Activated B cell treated with CpG ODN at 0.5 μM for 24 hours (primary cell): ENCODE data around the gene MEMO1. TPM values are rescaled to one million over a fixed set of nuclear protein-coding genes. Genes with fewer than 3 reads are reported as not detected.

Experiments
- ATAC-seq: fragments of 200-7000 bp; cut with Tn5 transposase; one replicate; pipeline ENCODE4 v1.10.0; 2021; ENCODE audit warnings: low read depth, mild to moderate bottlenecking, moderate library complexity
- CTCF ChIA-PET: fragments of 350-600 bp; sonication (Branson Sonifier 250); formaldehyde crosslinking; loops from one replicate; lab custom pipeline; 2021; ENCODE audit warnings: antibody characterized with exemption; lab: Charles Lee
- POLR2A ChIA-PET: fragments of 350-600 bp; sonication (Branson Sonifier 250); formaldehyde crosslinking; loops from one replicate; lab custom pipeline; 2021; ENCODE audit warnings: antibody characterized with exemption; lab: Charles Lee
- DNase-seq: peaks from one replicate; pipeline ENCODE4 v3.0.0; 2022
- H3K27ac Mint-ChIP-seq: one replicate; pipeline ENCODE4 v1.8.0; 2020; ENCODE audit warnings: mixed read lengths
- H3K27me3 Mint-ChIP-seq: one replicate; pipeline ENCODE4 v1.8.0; 2021; ENCODE audit warnings: mixed read lengths
- H3K36me3 Mint-ChIP-seq: one replicate; pipeline ENCODE4 v1.8.0; 2021; ENCODE audit warnings: low read depth, mixed read lengths
- H3K4me1 Mint-ChIP-seq: one replicate; pipeline ENCODE4 v1.8.0; 2021; ENCODE audit warnings: mixed read lengths
- H3K4me3 Mint-ChIP-seq: one replicate; pipeline ENCODE4 v1.8.0; 2020; ENCODE audit warnings: mild to moderate bottlenecking, mixed read lengths
- H3K9me3 Mint-ChIP-seq: one replicate; pipeline ENCODE4 v1.8.0; 2020; ENCODE audit warnings: mixed read lengths
- intact Hi-C: fragments of 100-400 bp; cut with micrococcal nuclease; formaldehyde crosslinking; loops from one replicate; pipeline ENCODE4 v1.15.1; 2024
- total RNA-seq: library from RNA; stranded (reverse); gene quantifications from 2 replicates; pipeline ENCODE4 v1.2.3, GENCODE V29; 2022
- TF ChIP-seq, protein P1 (sequence below): fragments of 200-600 bp; IDR thresholded peaks from one replicate; pipeline ENCODE4 v1.8.0; 2022; ENCODE audit warnings: antibody characterized with exemption, mild to moderate bottlenecking

The MEMO1 gene
- total RNA-seq, 1 donor from 2014 or later: 71.6 TPM

DNA sequence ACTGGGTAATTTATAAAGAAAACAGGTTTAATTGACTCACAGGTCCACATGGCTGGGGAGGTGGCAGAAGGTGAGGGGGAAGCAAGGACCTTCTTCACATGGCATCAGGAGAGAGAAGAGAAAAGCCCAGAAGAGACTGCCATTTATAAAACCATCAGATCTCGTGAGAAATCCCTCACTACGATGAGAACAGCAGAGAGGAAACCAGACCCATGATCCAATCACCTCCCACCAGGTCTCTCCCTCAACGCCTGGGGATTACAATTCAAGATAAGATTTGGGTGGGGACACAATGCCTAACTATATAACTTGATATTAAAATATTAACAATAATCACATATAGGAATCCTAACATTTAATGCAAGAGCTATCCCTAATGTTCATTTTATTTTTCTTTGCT lies 31.8 kb downstream of the MEMO1 start:
- Mint-ChIP-seq H3K27ac (no peak overlapping the region), H3K36me3 (peaks cover 13% of the 10 kb centered on the region), H3K9me3 (no peaks in the 10 kb centered on the region), H3K27me3 (no peaks in the 10 kb centered on the region), H3K4me1 (peaks cover 42% of the 10 kb centered on the region), H3K4me3 (no peak overlapping the region)
- ATAC-seq: no peak
- ChIA-PET POLR2A (interaction anchor here (0.5 kb wide), 1 partner anchor 23 kb away, joined by 4 read pairs; no protein-coding TSS in a partner anchor), CTCF (interaction anchor here (0.6 kb wide), 1 partner anchor 23 kb away, joined by 3 read pairs; no protein-coding TSS in a partner anchor)
- DNase-seq: no peak
- TF ChIP-seq, protein P1, sequence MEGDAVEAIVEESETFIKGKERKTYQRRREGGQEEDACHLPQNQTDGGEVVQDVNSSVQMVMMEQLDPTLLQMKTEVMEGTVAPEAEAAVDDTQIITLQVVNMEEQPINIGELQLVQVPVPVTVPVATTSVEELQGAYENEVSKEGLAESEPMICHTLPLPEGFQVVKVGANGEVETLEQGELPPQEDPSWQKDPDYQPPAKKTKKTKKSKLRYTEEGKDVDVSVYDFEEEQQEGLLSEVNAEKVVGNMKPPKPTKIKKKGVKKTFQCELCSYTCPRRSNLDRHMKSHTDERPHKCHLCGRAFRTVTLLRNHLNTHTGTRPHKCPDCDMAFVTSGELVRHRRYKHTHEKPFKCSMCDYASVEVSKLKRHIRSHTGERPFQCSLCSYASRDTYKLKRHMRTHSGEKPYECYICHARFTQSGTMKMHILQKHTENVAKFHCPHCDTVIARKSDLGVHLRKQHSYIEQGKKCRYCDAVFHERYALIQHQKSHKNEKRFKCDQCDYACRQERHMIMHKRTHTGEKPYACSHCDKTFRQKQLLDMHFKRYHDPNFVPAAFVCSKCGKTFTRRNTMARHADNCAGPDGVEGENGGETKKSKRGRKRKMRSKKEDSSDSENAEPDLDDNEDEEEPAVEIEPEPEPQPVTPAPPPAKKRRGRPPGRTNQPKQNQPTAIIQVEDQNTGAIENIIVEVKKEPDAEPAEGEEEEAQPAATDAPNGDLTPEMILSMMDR: no peak
- intact Hi-C loops: no loop called here

DNA sequence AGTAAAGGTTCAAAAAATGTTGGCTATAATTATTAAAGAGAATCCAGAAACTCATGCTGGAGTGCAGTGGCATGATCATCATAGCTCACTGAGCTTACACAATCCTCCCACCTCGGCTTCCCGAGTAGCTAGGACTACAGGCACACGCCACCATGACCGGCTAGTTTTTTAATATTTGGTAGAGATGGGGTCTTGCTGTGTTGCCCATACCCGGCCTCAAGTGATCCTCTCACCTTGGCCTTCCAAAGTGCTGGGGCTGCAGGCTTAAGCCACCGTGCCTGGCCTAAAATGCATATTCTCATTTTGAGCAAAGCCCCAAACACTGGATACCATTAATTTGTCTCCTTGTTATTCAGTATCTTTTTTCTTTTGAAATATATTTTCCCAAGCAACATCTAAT lies 32.4 kb downstream of the MEMO1 start:
- Mint-ChIP-seq H3K36me3 (peaks cover 8% of the 10 kb centered on the region), H3K9me3 (no peaks in the 10 kb centered on the region), H3K4me1 (peaks cover 43% of the 10 kb centered on the region), H3K27me3 (no peaks in the 10 kb centered on the region), H3K27ac (no peak overlapping the region), H3K4me3 (no peak overlapping the region)
- ATAC-seq: no peak
- TF ChIP-seq, protein P1: no peak
- intact Hi-C loops: no loop called here
- CTCF ChIA-PET: interaction anchor here (1.3 kb wide), 1 partner anchor 18 kb away, joined by 4 read pairs; no protein-coding TSS in a partner anchor
- POLR2A ChIA-PET: no interaction called here
- no peak for DNase-seq

DNA sequence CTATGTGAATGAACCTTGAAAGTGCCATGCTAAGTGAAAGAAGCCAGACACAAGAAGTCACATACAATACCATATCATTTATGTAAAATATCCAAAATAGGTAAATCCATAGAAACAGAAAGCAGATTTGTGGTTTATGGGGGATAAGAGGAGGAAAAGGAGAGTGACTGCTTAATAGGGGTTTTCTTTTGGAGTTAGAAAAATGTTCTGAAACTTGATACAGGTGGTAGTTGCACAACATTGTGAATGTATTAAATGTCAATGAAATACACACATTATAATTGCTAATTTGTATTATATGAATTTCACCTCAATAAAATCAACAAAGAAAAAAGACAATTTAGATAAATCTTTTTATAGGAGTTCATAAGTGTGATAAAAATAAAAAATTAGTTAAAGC lies 37.1 kb downstream of the MEMO1 start:
- Mint-ChIP-seq H3K4me3 (no peak overlapping the region), H3K9me3 (no peaks in the 10 kb centered on the region), H3K36me3 (peaks cover 9% of the 10 kb centered on the region), H3K27ac (no peak overlapping the region), H3K27me3 (no peaks in the 10 kb centered on the region), H3K4me1 (peaks cover 37% of the 10 kb centered on the region)
- intact Hi-C loops: no loop called here
- CTCF ChIA-PET: no interaction called here
- DNase-seq (no peak), ATAC-seq (no peak)
- TF ChIP-seq, protein P1: no peak
- POLR2A ChIA-PET: no interaction called here

DNA sequence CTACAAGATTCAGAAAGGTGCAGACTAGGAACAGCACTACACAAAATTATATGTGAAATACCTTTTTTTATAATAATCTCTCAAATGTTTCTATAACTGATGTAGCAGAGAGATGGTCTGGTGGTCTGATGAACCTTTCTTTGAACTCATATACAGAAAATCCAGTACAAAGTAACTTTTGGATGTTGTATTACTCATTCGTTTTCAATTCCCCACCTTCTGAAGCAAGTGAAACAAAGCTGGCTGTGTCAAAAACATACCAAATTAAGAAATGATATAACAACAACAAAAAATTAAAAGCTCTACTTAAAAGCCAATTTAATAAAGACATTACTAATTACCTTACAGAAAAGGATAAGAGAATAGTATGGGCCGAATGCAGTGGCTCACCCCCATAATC lies 38.7 kb downstream of the MEMO1 start:
- TF ChIP-seq, protein P1: no peak

DNA sequence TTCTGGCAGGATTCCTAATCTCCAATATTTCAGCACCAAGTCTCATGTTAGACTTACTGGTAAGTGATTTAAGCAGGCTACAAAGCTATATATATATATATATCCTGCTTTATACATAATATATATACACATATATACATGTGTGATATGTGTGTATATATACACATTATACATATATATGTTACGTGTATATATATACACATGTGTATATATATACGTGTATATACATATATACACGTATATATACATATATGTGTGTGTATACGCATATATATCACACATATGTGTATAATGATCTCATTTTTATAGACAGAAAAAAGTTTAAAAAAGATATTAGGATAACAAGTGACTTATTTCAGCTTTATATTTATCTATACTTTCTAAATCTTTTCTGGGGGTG lies 41.6 kb downstream of the MEMO1 start:
- H3K27ac Mint-ChIP-seq: no peak overlapping the region

More for the DNA sequence above, 38.7 kb downstream of the MEMO1 start:
- H3K9me3 Mint-ChIP-seq: no peaks in the 10 kb centered on the region
- peaks cover 10% of the 10 kb centered on the region for H3K36me3 Mint-ChIP-seq
- no peak overlapping the region for H3K27ac Mint-ChIP-seq
- ATAC-seq: no peak
- ChIA-PET CTCF (interaction anchor here (0.6 kb wide), 1 partner anchor 382 kb away, joined by 4 read pairs; no protein-coding TSS in a partner anchor), POLR2A (interaction anchor here (0.8 kb wide), 1 partner anchor 15 kb away, joined by 3 read pairs; no protein-coding TSS in a partner anchor)
- DNase-seq: no peak
- no peaks in the 10 kb centered on the region for H3K27me3 Mint-ChIP-seq
- peaks cover 37% of the 10 kb centered on the region for H3K4me1 Mint-ChIP-seq
- no peak overlapping the region for H3K4me3 Mint-ChIP-seq
- intact Hi-C loops: no loop called here

More for the DNA sequence above, 41.6 kb downstream of the MEMO1 start:
- H3K9me3 Mint-ChIP-seq: no peaks in the 10 kb centered on the region
- peaks cover 36% of the 10 kb centered on the region for H3K4me1 Mint-ChIP-seq
- DNase-seq (no peak), ATAC-seq (no peak)
- ChIA-PET CTCF (no interaction called here), POLR2A (no interaction called here)
- H3K27me3 Mint-ChIP-seq: no peaks in the 10 kb centered on the region
- intact Hi-C loops: no loop called here
- peaks cover 12% of the 10 kb centered on the region for H3K36me3 Mint-ChIP-seq
- TF ChIP-seq, protein P1: no peak
- H3K4me3 Mint-ChIP-seq: no peak overlapping the region
